ENCODE results near the gene KIAA1614.

The KIAA1614 gene

GRCh38 chr1:180930687-180931086 lies 18.0 kb downstream of the KIAA1614 start:
- Histone ChIP-seq H3K79me2 (ENCODE audit: insufficient read depth, low read depth) (no peaks in the 10 kb centered on the region), H3K27ac (no peak overlapping the region), H4K20me1 (ENCODE audit: insufficient read depth) (no peaks in the 10 kb centered on the region), H3K36me3 (ENCODE audit: insufficient read depth) (no peaks in the 10 kb centered on the region), H2AFZ (ENCODE audit: low read depth) (no peak overlapping the region), H3K9ac (no peak overlapping the region), H3K4me3 (IDR thresholded peaks at IDR 0.05; ENCODE audit: insufficient read depth, low read depth, low read length) (no peak overlapping the region), H3K4me2 (no peak overlapping the region), H3K27me3 (ENCODE audit: insufficient read depth, low read depth) (no peaks in the 10 kb centered on the region), H3K4me1 (ENCODE audit: low read depth, poor library complexity, severe bottlenecking) (no peaks in the 10 kb centered on the region)
- TF ChIP-seq CTCF (conservative IDR thresholded peaks at IDR 0.05; ENCODE audit: low read depth, low read length), result no peak

- Histone ChIP-seq H3K27me3 (ENCODE audit: insufficient read depth, low read depth) (no peaks in the 10 kb centered on the region), H3K4me3 (IDR thresholded peaks at IDR 0.05; ENCODE audit: insufficient read depth, low read depth, low read length) (no peak overlapping the region), H3K79me2 (ENCODE audit: insufficient read depth, low read depth) (no peaks in the 10 kb centered on the region), H3K36me3 (ENCODE audit: insufficient read depth) (no peaks in the 10 kb centered on the region), H3K4me1 (ENCODE audit: low read depth, poor library complexity, severe bottlenecking) (no peaks in the 10 kb centered on the region), H4K20me1 (ENCODE audit: insufficient read depth) (no peaks in the 10 kb centered on the region), H3K27ac (no peak overlapping the region), H3K9ac (no peak overlapping the region), H3K4me2 (no peak overlapping the region), H2AFZ (ENCODE audit: low read depth) (no peak overlapping the region)
- TF ChIP-seq CTCF (conservative IDR thresholded peaks at IDR 0.05; ENCODE audit: low read depth, low read length), result no peak
Observed at GRCh38 chr1:180931529-180931928, 18.8 kb downstream of the KIAA1614 start.

GRCh38 chr1:180932378-180932777 lies 19.7 kb downstream of the KIAA1614 start:
- Histone ChIP-seq H3K4me3 (IDR thresholded peaks at IDR 0.05; ENCODE audit: insufficient read depth, low read depth, low read length) (no peak overlapping the region), H3K27ac (no peak overlapping the region), H3K9ac (no peak overlapping the region), H3K36me3 (ENCODE audit: insufficient read depth) (no peaks in the 10 kb centered on the region), H3K27me3 (ENCODE audit: insufficient read depth, low read depth) (no peaks in the 10 kb centered on the region), H3K4me2 (no peak overlapping the region), H4K20me1 (ENCODE audit: insufficient read depth) (no peaks in the 10 kb centered on the region), H3K4me1 (ENCODE audit: low read depth, poor library complexity, severe bottlenecking) (no peaks in the 10 kb centered on the region), H3K79me2 (ENCODE audit: insufficient read depth, low read depth) (no peaks in the 10 kb centered on the region), H2AFZ (ENCODE audit: low read depth) (no peak overlapping the region)
- no peak for TF ChIP-seq CTCF (conservative IDR thresholded peaks at IDR 0.05; ENCODE audit: low read depth, low read length)

- Histone ChIP-seq H3K9ac (no peak overlapping the region), H3K27me3 (ENCODE audit: insufficient read depth, low read depth) (no peaks in the 10 kb centered on the region)
Observed at GRCh38 chr1:180933141-180933540, 20.4 kb downstream of the KIAA1614 start.

More at GRCh38 chr1:180933141-180933540, 20.4 kb downstream of the KIAA1614 start:
- Histone ChIP-seq H3K4me3 (IDR thresholded peaks at IDR 0.05; ENCODE audit: insufficient read depth, low read depth, low read length) (no peak overlapping the region), H3K79me2 (ENCODE audit: insufficient read depth, low read depth) (no peaks in the 10 kb centered on the region), H2AFZ (ENCODE audit: low read depth) (no peak overlapping the region), H3K27ac (no peak overlapping the region), H3K4me1 (ENCODE audit: low read depth, poor library complexity, severe bottlenecking) (no peaks in the 10 kb centered on the region), H4K20me1 (ENCODE audit: insufficient read depth) (no peaks in the 10 kb centered on the region), H3K4me2 (no peak overlapping the region), H3K36me3 (ENCODE audit: insufficient read depth) (no peaks in the 10 kb centered on the region)
- TF ChIP-seq CTCF (conservative IDR thresholded peaks at IDR 0.05; ENCODE audit: low read depth, low read length), result no peak

Measured in KMS-11 (cell line).